ENCODE results near the gene RNF133. TPM values are rescaled to one million over a fixed set of nuclear protein-coding genes. Genes with fewer than 3 reads are reported as not detected.

RNF133 gene, protein sequence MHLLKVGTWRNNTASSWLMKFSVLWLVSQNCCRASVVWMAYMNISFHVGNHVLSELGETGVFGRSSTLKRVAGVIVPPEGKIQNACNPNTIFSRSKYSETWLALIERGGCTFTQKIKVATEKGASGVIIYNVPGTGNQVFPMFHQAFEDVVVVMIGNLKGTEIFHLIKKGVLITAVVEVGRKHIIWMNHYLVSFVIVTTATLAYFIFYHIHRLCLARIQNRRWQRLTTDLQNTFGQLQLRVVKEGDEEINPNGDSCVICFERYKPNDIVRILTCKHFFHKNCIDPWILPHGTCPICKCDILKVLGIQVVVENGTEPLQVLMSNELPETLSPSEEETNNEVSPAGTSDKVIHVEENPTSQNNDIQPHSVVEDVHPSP
- under 1 TPM; 0.23 to 0.54 (median 0.28) TPM for polyA plus RNA-seq (ENCODE audit: insufficient read depth in 1 of 5, insufficient read length in 5 of 5, low replicate concordance in 1 of 5)
- long read RNA-seq, donor 1, result 0 reads
- long read RNA-seq, donor 2, result 0 reads
- long read RNA-seq, donor 3, result 0 reads
- long read RNA-seq, donor 4, result 0 reads
- long read RNA-seq, donor 5, partial matches to known transcripts, result 0 of 1 reads
- long read RNA-seq, donor 5, other reads (novel, unspliced or antisense), result 0 of 1 reads
- long read RNA-seq, donor 6, result 0 reads
- long read RNA-seq, donor 7, result 0 reads
- long read RNA-seq, donor 8, result 0 reads

DNA sequence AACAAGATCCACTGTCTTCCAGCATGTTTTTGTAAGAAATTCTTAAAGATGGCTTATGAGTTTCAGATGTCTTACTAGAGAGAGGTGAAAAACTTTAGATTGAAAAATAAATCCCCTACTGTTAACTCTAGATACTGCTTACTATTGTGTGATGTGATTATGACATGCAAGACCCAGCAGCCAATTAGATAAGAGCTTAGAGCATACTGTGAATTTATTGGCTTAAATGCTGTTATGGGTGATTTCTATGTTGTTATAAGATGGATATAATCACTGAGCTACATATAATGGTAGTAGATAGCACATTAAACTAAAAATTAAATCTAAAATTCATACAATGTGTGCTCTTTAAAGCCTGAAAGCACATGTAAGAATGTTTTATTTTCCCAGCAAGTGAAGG, at the start of gene RNF133:
Gene RNF133 (minus strand): TSS at position 101 of the 400 bp plus-strand sequence. CDS start 199 bp downstream, outside the sequence.
- DNase-seq, result no peak

DNA sequence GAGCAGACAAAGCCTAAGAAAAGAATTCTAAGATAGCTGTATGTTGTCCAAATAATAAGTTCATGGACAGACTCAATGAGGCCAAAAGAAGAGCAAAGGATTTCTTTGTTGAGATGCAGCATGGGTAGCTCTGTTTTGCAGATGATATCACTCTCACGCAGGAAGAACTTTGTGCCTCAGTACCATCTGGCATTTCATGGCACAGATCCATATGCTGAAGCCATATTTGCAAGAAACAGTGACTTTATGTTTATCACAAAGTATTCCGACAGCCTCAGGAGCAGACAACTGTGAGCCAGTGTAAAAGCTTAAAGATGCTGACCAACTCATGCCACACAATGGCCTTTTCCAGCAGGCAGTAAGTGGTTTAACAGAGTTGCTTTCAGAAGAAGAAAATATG, 49.3 kb upstream of the RNF133 start:
- no peak for DNase-seq

DNA sequence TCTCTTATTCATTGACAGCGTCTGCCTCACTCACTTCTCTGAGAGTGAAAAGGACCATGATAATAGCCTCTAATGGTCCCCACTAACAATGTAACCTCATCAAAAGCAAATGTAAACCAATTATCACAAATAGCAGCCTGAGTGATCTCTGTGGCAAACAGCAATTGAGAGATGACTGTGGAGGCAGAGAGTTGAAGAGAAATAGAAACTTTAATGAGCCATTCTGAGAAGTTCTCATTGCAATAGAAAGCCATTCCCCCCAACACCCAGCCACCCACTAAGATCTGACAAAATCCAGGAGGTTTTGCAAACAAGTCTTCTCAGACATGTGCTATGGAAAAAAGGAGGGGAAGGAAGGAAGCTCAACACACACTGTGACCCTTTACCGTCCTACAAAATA, 48.0 kb upstream of the RNF133 start:
- DNase-seq, result no peak

DNA sequence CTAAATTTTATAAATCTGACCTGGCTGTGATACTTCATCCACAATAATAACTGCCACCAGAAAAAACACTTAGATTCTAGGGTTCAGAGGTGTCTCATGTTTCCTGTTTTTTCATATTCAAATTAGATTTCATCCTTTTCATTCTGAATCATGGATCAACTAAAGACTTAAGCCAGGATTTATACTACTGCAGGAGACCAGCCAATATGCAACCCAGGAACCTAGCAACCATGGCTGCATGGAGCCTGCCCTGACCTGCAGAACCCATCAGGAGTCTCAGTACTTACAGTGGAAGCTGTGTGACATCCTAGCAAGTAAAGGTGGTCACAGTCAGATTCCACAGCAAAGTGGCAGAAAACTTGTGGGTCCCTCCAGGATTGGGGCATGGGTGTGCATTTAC, 44.3 kb upstream of the RNF133 start:
- no peak for DNase-seq

DNA sequence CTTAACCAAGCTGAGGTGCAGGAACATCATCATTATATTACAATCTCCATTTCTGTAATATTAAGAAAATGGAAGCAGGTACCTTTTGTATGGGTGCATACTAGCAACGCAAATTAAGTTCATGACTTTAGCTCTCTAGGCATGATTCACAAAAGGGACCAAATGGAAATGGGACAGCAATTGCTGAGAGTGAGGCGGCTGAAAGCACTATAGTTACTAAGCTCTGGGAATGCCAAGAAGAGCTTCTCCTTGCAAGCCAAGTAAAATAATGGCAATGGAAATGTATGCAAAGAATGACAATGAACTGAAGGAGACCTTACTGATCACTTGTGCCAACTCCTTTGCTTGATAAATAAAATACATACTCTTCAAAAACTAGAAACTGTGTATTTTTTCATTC, 40.0 kb upstream of the RNF133 start:
- no peak for DNase-seq

DNA sequence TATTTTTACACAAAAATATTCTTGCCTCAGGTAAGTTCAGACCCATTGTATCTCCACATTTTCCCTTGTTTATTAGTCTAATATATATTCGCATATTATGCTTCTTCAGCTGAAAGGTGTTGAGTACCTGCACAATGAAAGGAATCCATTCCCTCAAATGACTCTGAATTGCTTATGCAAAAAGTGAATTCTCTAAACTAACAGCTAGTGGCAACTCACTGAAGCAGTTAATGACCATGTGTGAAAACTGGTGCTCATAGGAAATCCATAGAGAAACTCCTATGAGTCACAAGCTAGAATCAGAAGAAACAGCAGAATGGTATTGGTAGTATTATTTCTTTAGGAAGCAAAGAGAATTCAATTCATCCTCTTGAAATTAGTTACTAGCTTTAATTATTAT, 37.3 kb upstream of the RNF133 start:
- DNase-seq, result no peak

DNA sequence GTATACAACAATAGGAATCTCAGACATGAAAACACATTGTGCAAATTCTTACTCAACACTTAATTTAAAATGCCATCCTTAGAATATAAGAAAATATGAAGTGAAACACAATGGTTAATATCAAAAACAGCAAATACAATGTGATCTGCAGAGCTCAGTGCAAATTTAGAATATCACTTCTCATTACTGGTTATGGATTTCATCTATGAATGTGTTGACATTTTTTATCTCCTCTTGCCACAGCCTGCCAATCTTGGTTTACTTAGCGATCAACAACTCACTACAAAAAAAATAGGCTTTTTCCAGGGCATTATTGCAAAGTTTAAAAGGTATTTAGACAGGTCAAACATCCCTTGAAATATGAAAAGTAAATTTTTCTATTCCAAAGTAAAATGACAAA, 28.8 kb upstream of the RNF133 start:
- DNase-seq, result no peak

DNA sequence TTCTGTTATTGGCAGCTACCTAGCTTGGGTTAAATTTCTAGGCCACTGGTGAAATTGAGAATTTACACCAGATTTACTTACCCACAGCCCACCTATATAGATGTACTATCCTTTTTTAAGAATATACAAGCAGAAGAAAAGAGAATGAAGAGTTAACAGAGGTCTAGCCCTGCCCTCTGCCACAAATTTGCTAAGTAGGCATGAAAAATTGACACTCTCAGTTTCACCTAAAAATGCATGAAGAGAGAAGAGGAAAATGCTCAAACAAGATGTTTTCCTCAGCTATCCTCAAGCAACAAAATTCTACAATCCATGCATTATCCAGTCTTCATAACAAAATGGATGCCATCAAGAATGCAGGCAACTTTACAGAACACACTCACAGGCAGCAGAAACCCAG, 28.4 kb upstream of the RNF133 start:
- DNase-seq, result no peak

DNA sequence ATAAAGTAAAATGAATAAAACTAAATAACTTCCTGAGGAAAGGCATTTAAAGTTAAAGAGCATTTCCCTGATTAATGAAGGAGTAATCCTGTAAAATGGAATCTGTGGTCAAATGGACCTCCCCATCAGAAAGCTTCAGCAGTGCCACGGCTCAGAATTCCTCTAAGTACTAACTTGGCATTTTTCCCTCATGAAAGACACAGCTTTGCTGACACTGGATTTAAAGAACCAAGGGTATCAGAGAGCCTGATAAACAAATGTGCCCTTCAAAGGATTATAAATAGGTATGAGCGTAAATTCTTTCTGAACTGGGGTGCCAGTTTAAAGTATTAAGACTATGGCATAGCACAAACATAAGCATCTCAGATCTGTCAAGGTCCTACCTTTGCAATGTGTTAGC, 28.0 kb upstream of the RNF133 start:
- no peak for DNase-seq

DNA sequence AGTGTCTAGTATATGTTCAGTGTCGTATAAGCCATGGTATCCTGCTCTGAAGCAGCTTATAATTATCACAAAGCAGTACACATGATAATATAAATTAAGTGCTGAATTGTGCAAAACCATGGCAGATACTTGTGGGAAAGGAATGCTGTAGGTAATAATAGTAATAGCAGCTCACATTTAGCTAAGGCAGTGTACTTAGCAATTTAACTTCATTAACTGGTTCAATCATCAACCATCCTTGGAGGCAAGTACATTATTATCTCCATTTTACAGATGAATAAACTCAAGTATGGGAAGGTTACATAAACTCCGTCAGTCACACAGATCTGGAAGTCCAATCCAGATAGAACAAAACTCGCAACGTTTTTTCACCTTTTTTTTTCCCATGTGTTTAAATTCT, 25.4 kb upstream of the RNF133 start:
- no peak for DNase-seq

DNA sequence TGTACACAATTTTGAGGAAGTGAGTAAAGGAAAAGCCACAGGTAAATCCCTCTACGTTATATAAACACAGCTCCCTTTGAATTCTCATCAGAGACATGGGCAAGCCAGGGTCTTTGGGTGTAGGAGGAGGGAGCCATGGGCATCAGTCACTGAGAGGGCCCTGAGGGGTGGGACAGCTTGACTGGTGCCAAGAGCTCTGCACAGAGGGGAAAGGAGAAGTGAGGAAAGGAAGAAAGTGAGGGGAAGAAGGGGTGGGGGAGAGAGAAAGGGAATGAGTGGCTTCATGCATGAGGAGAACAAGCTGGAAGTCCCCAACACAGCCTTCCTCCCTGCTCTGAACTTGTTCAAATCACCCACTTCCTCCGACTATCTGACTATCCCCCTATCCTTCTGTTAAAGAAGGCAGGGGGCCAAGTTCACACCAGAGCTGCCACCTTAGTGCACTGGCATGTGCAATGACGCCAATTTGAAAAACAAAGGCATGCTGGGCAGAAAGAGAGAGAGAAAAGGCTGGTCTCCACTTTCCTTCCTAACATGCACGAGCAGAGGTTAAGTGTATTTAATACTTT, 20.2 kb upstream of the RNF133 start:
- no peak for DNase-seq

DNA sequence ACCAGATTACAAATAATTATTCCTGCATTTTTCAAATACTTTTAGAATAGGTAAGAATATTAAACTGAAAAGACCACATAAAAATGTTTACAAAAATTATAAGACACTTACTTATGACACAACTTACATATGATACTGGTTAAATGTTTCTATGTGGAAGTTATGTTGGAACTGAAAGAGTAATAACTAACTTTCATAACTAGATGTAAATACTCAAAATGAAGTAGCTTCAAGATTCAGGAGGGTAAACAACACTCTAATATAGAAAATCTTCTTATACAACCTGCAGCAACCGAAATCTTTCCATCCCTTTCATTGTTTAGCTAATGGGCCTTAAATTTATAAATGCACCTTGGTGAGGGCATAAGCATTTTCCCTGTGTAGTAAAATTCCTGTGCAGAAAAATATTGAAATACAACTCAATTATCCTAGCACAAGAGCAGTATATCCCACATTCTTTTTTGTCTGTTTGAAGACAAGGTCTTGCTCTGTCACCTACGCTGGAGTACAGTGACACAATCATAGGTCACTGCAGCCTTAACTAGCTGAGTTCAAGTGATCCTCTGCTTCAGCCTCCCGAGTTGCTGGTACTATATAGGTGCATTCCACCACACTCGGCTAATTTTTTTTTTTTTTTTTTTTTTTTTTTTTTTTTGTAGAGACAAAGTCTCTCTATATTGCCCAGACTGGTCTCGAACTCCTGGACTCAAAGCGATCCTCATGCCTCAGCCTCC, 18.6 kb upstream of the RNF133 start:
- DNase-seq, result no peak

DNA sequence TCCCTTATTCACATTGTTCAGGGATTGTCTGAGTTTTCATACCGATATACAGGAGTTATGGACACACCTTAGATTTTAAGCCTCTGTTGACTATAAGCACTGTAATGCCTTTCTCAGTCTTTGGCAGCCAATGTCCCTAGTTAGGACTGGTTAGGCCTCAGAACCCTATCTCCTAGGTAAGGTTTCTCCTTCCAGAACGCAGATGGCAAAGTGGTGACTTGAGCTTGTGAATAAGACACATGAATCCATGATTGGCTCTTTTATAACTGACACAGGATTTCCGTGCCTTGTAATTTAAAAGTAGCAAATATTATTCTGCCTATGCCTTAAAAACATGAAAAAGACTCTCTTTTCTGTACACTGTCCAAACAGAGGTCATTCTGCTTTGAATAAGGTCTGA, 16.3 kb upstream of the RNF133 start:
- DNase-seq, result no peak

DNA sequence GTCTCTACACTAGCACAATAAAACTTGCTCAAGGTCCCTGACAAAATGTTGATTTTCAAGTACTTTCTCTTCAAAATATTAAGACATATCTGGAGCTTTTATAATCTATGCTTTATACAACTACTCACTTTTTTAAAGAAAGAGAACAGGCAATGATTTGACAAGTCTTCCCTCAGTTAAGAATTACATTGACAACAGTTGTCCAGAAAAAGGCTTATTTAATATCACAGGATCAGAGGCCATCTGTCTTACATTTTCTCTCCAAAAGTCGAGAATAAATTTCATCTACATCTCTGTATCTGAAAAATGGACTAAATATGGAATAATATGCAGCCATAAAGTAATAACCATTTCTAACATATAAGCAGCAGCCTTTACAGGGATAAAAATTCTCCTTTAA, 12.0 kb upstream of the RNF133 start:
- DNase-seq, result no peak

DNA sequence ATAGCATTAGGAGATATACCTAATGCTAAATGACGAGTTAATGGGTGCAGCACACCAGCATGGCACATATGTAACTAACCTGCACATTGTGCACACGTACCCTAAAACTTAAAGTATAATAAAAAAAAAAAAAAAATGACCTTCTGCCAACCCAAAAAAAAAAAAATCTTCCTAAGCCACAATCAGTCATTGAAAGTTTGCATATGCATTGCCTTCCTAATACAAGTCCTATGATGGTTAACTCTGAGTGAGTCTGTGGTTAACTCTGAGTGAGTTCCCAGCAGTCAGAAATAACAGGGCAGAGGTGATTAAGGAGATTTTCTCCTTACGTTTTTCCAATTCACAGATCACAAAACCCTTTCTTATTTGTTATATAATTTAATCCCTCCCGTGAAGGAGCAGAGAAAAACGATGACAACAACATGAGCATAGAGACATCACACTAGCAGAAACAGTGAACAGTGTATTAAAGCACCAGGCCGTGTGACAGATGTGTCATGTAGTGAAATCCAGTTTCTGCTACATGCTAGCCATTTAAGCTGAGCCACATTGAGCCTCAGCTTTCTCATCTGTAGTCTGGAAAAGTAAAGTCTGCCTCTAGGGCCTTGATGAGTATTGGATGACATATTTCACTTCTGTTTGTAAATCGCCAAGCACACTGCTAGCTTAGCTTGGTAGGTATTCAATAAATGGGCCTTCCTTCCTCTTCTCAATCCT, 11.2 kb upstream of the RNF133 start:
- DNase-seq, result no peak

DNA sequence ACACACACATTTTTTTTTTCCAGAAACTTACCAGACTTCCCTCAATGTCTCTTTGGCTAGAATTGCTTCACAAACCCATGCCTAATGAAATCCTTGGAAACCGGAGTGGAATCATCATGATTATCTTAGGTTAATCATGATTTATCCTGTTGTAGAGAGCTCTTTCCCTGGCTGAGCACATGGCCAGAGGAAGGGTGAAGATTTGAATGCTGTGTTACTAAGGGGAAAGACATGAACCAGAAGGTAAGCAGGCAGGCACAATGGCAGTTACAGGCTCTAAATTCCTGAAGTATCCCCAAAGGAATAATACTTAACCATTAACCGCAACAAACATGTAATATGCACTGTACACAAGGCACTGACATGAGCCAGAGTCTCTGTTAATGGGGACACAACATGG, 7.9 kb upstream of the RNF133 start:
- no peak for DNase-seq

DNA sequence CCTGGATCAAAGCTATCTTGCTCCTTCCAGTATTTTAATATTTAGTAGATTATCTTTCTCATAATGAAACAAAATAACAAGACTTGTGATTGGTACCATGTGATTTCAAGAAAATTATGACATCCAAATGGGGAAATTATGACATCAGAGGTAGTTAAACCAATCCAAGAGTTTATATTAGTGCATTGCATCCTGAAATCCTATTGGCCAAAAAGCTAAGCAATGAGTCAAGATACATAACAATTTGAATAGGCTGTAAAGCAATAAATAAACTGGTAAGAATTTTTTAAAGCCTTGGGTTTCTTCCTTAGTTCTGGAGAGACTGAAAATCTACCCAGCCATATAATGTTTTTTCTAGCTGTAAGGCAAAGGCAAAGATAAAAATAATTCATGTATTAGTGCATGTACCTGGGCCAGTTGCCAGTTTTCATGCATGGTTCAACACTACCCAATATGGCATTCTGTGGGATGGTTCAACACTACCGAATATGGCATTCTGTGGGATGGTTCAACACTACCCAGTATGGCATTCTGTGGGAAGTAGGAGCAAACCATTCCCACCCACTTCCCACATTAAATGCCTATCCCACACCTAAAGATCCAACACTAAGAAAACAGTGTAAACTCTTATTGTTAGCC, 4.1 kb upstream of the RNF133 start, which contains the start of gene RNF148:
Gene RNF148 (minus strand): TSS at position 51 of the 639 bp plus-strand sequence. CDS start 172 bp downstream, outside the sequence.
- DNase-seq, result no peak

DNA sequence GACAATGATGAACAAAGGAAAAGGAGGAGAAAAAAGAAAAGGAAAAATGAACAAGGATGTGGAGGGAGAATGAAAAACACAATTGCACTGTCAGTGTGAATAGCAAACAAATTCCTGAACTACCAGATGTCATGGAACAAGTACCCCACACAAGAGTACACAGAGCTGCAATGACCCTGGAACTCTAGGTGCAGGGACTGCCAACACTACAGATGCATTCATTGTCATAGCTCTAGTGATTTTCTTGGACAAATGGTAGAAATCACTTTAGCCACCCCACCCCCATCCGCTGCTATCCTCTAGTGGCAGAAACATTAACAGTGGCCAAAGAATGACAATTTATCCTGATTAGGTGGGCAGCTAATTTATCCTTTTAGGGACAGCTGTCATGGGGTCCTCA, 3.1 kb downstream of the RNF133 start:
- no peak for DNase-seq

DNA sequence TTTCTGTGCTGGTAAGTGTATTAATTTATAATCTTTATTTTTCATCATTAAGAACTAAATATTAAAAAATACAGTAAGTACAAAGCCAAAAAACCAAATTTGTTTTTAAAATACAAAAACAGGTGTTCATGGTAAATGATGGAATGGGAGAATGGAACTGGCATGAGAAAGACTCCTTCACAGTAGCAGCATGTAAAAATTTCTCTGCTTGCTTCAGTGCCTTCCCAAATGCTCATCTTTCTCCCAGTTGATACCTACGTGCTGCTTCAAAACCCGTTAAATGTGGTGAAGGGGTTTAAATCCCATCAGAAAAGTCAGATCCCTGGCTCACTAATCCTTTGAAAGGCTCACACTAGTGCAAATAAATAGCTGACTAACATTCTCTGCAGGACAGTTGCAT, 4.2 kb downstream of the RNF133 start:
- DNase-seq, result no peak

DNA sequence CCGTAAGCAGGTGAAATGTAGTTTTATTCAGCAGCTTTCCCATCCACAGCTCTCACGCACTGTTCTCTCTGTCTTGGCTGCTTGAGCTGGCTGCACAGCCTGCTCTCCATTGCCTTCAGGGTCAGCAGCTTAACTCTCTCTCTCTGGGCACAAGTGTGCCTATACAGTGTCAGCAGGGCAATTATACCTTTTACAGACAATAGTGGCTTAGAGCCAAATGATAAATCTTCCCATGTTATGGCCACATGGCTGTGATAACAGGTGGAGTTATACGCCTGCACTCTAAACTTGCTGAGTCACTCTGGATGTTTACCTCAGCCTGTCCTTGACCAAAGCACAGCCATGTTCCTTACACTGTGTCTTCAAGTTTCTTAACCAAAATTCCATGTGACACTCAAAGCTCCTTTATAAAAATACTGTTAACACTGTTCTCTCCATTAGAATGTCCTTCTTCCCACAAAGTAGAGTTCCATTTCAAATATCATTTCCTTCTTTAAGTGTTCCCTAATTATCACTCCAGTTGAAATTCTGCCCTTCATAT, 6.1 kb downstream of the RNF133 start:
- DNase-seq, result no peak

All from right lung (tissue), 10 donors.